Measurements from ENCODE around the gene AK2. TPM values are rescaled to one million over a fixed set of nuclear protein-coding genes. Genes with fewer than 3 reads are reported as not detected.

Gene AK2
- polyA plus RNA-seq, 2 of the 4 experiments (the other 2 are of a cell fraction), result 164 to 178 TPM

DNA sequence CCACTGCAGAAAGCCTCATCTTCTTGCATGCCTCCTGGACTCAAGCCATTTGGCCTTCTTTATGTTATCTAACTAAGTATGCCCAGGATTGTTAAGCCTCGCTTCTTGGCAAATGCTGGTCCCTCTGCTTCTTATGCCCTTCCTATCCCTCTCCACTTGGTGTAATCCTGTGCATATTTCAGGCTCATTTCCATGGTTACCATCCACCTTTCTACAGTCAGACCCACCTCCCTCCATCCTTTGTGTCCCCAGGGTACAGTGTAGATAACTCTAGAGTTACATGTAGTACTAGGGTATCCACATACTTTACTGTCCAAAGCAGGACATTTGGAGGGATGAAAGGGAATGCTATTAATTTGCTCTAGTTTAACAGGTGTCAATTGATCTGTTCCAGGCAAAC is 65.5 kb downstream of the AK2 start (continued):
- no peak for TF ChIP-seq TFCP2L1 (CRISPR knock-in tag; IDR thresholded peaks at IDR 0.05)
- TF ChIP-seq, protein P1, sequence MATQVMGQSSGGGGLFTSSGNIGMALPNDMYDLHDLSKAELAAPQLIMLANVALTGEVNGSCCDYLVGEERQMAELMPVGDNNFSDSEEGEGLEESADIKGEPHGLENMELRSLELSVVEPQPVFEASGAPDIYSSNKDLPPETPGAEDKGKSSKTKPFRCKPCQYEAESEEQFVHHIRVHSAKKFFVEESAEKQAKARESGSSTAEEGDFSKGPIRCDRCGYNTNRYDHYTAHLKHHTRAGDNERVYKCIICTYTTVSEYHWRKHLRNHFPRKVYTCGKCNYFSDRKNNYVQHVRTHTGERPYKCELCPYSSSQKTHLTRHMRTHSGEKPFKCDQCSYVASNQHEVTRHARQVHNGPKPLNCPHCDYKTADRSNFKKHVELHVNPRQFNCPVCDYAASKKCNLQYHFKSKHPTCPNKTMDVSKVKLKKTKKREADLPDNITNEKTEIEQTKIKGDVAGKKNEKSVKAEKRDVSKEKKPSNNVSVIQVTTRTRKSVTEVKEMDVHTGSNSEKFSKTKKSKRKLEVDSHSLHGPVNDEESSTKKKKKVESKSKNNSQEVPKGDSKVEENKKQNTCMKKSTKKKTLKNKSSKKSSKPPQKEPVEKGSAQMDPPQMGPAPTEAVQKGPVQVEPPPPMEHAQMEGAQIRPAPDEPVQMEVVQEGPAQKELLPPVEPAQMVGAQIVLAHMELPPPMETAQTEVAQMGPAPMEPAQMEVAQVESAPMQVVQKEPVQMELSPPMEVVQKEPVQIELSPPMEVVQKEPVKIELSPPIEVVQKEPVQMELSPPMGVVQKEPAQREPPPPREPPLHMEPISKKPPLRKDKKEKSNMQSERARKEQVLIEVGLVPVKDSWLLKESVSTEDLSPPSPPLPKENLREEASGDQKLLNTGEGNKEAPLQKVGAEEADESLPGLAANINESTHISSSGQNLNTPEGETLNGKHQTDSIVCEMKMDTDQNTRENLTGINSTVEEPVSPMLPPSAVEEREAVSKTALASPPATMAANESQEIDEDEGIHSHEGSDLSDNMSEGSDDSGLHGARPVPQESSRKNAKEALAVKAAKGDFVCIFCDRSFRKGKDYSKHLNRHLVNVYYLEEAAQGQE (IDR thresholded peaks at IDR 0.05), result no peak
- TF ChIP-seq ATOH8 (CRISPR knock-in tag; IDR thresholded peaks at IDR 0.05; ENCODE audit: low read depth), result no peak
- no peak for TF ChIP-seq FOSL2 (IDR thresholded peaks at IDR 0.05)
- no peak for TF ChIP-seq FOSL2 (CRISPR knock-in tag; IDR thresholded peaks at IDR 0.05)
- no peak for TF ChIP-seq MAZ (IDR thresholded peaks at IDR 0.05; ENCODE audit: borderline replicate concordance, low read depth, low read length)
- TF ChIP-seq JUN (IDR thresholded peaks at IDR 0.05), result no peak
- TF ChIP-seq, protein P2, sequence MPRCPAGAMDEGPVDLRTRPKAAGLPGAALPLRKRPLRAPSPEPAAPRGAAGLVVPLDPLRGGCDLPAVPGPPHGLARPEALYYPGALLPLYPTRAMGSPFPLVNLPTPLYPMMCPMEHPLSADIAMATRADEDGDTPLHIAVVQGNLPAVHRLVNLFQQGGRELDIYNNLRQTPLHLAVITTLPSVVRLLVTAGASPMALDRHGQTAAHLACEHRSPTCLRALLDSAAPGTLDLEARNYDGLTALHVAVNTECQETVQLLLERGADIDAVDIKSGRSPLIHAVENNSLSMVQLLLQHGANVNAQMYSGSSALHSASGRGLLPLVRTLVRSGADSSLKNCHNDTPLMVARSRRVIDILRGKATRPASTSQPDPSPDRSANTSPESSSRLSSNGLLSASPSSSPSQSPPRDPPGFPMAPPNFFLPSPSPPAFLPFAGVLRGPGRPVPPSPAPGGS (IDR thresholded peaks at IDR 0.05), result no peak
- TF ChIP-seq RNF2 (IDR thresholded peaks at IDR 0.05; ENCODE audit: borderline replicate concordance, low read depth), result no peak
- no peak for TF ChIP-seq ESRRA (IDR thresholded peaks at IDR 0.05; ENCODE audit: borderline replicate concordance, low read length)

- ATAC-seq (no peak), FAIRE-seq (no peak), DNase-seq (ENCODE audit: low read depth in 1 of 2, low spot score in 1 of 2) (no peak)
- no peaks in the 10 kb centered on the region for H3K9me3 ChIP-seq
- no peaks in the 10 kb centered on the region for H3K4me1 ChIP-seq
- H3K27ac ChIP-seq, result no peak overlapping the region
- H3K4me3 ChIP-seq, result no peak overlapping the region
- no peak for TF ChIP-seq E2F6 (IDR thresholded peaks at IDR 0.05; ENCODE audit: borderline replicate concordance, low read depth)
- TF ChIP-seq FOSB (CRISPR knock-in tag; IDR thresholded peaks at IDR 0.05), result no peak
- TF ChIP-seq RCOR1 (IDR thresholded peaks at IDR 0.05; ENCODE audit: low read depth, low read length), result no peak
- TF ChIP-seq BHLHE40 (IDR thresholded peaks at IDR 0.05; ENCODE audit: low read depth, low read length), result no peak
- TF ChIP-seq CBX2 (IDR thresholded peaks at IDR 0.05; ENCODE audit: borderline replicate concordance, low read depth), result no peak
- no peak for TF ChIP-seq EHMT2 (IDR thresholded peaks at IDR 0.05; ENCODE audit: low read depth)
- no peak for TF ChIP-seq EHF (CRISPR knock-in tag; IDR thresholded peaks at IDR 0.05)
- TF ChIP-seq NPAS2 (CRISPR knock-in tag; IDR thresholded peaks at IDR 0.05; ENCODE audit: borderline replicate concordance), result no peak
- TF ChIP-seq RFX5 (IDR thresholded peaks at IDR 0.05), result no peak
- TF ChIP-seq, protein P3, sequence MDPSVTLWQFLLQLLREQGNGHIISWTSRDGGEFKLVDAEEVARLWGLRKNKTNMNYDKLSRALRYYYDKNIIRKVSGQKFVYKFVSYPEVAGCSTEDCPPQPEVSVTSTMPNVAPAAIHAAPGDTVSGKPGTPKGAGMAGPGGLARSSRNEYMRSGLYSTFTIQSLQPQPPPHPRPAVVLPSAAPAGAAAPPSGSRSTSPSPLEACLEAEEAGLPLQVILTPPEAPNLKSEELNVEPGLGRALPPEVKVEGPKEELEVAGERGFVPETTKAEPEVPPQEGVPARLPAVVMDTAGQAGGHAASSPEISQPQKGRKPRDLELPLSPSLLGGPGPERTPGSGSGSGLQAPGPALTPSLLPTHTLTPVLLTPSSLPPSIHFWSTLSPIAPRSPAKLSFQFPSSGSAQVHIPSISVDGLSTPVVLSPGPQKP (IDR thresholded peaks at IDR 0.05; ENCODE audit: low read depth, low read length), result no peak
- TF ChIP-seq MYC (IDR thresholded peaks at IDR 0.05; ENCODE audit: borderline replicate concordance, low read length), result no peak
- TF ChIP-seq, protein P4, sequence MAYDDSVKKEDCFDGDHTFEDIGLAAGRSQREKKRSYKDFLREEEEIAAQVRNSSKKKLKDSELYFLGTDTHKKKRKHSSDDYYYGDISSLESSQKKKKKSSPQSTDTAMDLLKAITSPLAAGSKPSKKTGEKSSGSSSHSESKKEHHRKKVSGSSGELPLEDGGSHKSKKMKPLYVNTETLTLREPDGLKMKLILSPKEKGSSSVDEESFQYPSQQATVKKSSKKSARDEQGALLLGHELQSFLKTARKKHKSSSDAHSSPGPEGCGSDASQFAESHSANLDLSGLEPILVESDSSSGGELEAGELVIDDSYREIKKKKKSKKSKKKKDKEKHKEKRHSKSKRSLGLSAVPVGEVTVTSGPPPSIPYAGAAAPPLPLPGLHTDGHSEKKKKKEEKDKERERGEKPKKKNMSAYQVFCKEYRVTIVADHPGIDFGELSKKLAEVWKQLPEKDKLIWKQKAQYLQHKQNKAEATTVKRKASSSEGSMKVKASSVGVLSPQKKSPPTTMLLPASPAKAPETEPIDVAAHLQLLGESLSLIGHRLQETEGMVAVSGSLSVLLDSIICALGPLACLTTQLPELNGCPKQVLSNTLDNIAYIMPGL (CRISPR knock-in tag; IDR thresholded peaks at IDR 0.05; ENCODE audit: borderline replicate concordance), result no peak
- TF ChIP-seq RNF2 (IDR thresholded peaks at IDR 0.05; ENCODE audit: borderline replicate concordance, low read depth), result no peak
- no peak for TF ChIP-seq RAD21 (conservative IDR thresholded peaks at IDR 0.05 in 1 of 2, IDR thresholded peaks at IDR 0.05 in 1 of 2)
- TF ChIP-seq SMC3 (IDR thresholded peaks at IDR 0.05), result no peak
- no peak for TF ChIP-seq KDM1A (IDR thresholded peaks at IDR 0.05; ENCODE audit: low read depth)
- POLR2A ChIA-PET, result no interaction called here
- CTCF ChIA-PET, result interaction anchor here (0.6 to 1.7 kb wide), 5 partner anchors 11 to 95 kb away, joined by 3 to 4 read pairs (median 3); no protein-coding TSS in a partner anchor
- H3K4me2 ChIP-seq, result no peak overlapping the region
These were observed 67.1 kb downstream of the AK2 start for GRCh38 chr1:32969566-32969965.

Data from A549 (cell line).